Stomach (tissue), 4 donors: Measurements from ENCODE around the gene UXS1.

Experiments
- EP300 ChIP-seq: sonication (generic); formaldehyde crosslinking; IDR thresholded peaks from one replicate; pipeline ENCODE4 v1.6.1; 2017; ENCODE audit warnings: antibody characterized with exemption
- POLR2A ChIP-seq, 4 donors: fragments of 450-650 bp; IDR thresholded peaks; one replicate each; pipeline ENCODE4 v1.6.1; 2016; ENCODE audit warnings: antibody characterized with exemption in 4 of 4, control low read depth in 2 of 4, mild to moderate bottlenecking in 1 of 4, moderate library complexity in 1 of 4
- POLR2AphosphoS5 ChIP-seq, 3 donors: sonication (generic); formaldehyde crosslinking; IDR thresholded peaks; one replicate each; pipeline ENCODE4 v1.6.1; 2016; ENCODE audit warnings: antibody characterized with exemption in 3 of 3
- TF ChIP-seq, protein P1 (sequence below), 7 experiments: fragments of 450-650 bp in 4 of 7; fragments of 200-600 bp in 3 of 7; sonication (generic) in 3 of 7; IDR thresholded peaks; one replicate each; pipeline ENCODE4 v1.5.1; 2016 to 2019; ENCODE audit warnings: antibody characterized with exemption in 7 of 7, control low read depth in 2 of 7, mild to moderate bottlenecking in 1 of 7

DNA sequence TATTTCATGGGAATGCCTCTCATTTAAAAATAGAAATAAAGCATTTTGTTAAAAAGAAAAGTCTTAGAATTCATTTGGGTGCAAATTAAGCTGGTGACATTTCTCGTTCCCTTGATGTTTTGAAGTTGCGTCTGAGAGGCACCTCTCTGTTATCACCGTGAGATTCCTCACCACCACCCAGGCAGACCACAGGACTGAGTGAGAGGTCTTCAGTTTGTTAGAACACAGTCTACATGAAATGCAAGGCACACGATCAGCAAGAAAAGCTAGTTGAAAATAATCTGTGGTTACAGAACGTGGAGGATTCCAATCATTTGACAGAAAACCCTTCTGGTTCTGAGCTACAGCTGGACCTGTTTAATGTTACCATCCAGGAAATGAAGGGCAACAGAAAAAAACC is 116.0 kb downstream of the UXS1 start:
- TF ChIP-seq, protein P1, sequence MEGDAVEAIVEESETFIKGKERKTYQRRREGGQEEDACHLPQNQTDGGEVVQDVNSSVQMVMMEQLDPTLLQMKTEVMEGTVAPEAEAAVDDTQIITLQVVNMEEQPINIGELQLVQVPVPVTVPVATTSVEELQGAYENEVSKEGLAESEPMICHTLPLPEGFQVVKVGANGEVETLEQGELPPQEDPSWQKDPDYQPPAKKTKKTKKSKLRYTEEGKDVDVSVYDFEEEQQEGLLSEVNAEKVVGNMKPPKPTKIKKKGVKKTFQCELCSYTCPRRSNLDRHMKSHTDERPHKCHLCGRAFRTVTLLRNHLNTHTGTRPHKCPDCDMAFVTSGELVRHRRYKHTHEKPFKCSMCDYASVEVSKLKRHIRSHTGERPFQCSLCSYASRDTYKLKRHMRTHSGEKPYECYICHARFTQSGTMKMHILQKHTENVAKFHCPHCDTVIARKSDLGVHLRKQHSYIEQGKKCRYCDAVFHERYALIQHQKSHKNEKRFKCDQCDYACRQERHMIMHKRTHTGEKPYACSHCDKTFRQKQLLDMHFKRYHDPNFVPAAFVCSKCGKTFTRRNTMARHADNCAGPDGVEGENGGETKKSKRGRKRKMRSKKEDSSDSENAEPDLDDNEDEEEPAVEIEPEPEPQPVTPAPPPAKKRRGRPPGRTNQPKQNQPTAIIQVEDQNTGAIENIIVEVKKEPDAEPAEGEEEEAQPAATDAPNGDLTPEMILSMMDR (IDR thresholded peaks at IDR 0.05): no peak
- TF ChIP-seq POLR2AphosphoS5 (IDR thresholded peaks at IDR 0.05) (no peak), POLR2A (IDR thresholded peaks at IDR 0.05) (no peak), EP300 (no peak)
